Aorta (tissue), 5 donors: Measurements from ENCODE around the gene TUBA1C. TPM values are rescaled to one million over a fixed set of nuclear protein-coding genes. Genes with fewer than 3 reads are reported as not detected.
"Not testable (repeated sequence)": the region's sequence is repeated elsewhere in the genome, so short reads cannot be mapped to it uniquely, and the experiment has no call there.

Experiments
- ATAC-seq: fragments of 200-7000 bp; cut with Tn5 transposase; one replicate; pipeline ENCODE4 v1.9.1; 2022; ENCODE audit warnings: moderate library complexity; ENCODE audit not compliant: low FRiP score
- DNase-seq, 2 donors: peaks; one replicate each; pipeline ENCODE4 v3.0.0-alpha.2; 2020
- H3K27ac ChIP-seq, 2 donors: one replicate each; pipeline ENCODE4 v1.5.1; 2013; ENCODE audit warnings: low read length in 2 of 2, mild to moderate bottlenecking in 2 of 2, moderate library complexity in 2 of 2, control low read depth in 1 of 2, inconsistent platforms in 1 of 2, low read depth in 1 of 2
- H3K27me3 ChIP-seq, 2 donors: one replicate each; pipeline ENCODE4 v1.6.1; 2013; ENCODE audit warnings: control low read depth in 1 of 2, low read length in 1 of 2, mild to moderate bottlenecking in 1 of 2, moderate library complexity in 1 of 2; ENCODE audit not compliant: insufficient read depth in 2 of 2, control insufficient read depth in 1 of 2
- H3K36me3 ChIP-seq, 2 donors: one replicate each; pipeline ENCODE4 v1.6.1; 2013; ENCODE audit warnings: control low read depth in 1 of 2, low read length in 1 of 2, mild to moderate bottlenecking in 1 of 2; ENCODE audit not compliant: insufficient read depth in 2 of 2, control insufficient read depth in 1 of 2
- H3K4me1 ChIP-seq, 2 donors: one replicate each; pipeline ENCODE4 v1.6.1; 2013; ENCODE audit warnings: low read length in 2 of 2, control low read depth in 1 of 2, mild to moderate bottlenecking in 1 of 2, moderate library complexity in 1 of 2; ENCODE audit not compliant: insufficient read depth in 2 of 2, control insufficient read depth in 1 of 2
- H3K4me3 ChIP-seq, 2 donors: one replicate each; pipeline ENCODE4 v1.5.1; 2013; ENCODE audit warnings: low read length in 2 of 2, control low read depth in 1 of 2, mild to moderate bottlenecking in 1 of 2
- H3K9me3 ChIP-seq: one replicate; pipeline ENCODE4 v1.6.1; 2013; ENCODE audit warnings: mild to moderate bottlenecking, low read length; ENCODE audit not compliant: control insufficient read depth
- WGBS, 2 donors: extraction: QIAGEN DNeasy Blood & Tissue Kit; methylation state at CpG; one replicate each; pipeline ENCODE4 v1.1.7; 2013; 5-methylcytosine and 5-hydroxymethylcytosine counted together
- intact Hi-C, 2 donors: fragments of 100-400 bp; cut with DNase I; formaldehyde crosslinking; loops; one replicate each; pipeline versions ENCODE4 v1.14.2 to v1.15.0; 2022
- polyA plus RNA-seq, 2 donors: library from polyadenylated mRNA; stranded (reverse); fragments of 200-250 nt; gene quantifications; one replicate each; pipeline ENCODE4 v1.2.3, GENCODE V29; 2013
- total RNA-seq, 2 donors: library from RNA; stranded (reverse); fragmentation: NEBNext Ultra II Directional; extraction: Animal tissue kit (Norgen Biotek cat#: 25700); gene quantifications; one replicate each; pipeline ENCODE4 v1.2.1, GENCODE V29; 2021
- donor health status: healthy with polysubstance abuse.
- donor health status: Bipolar disorder and iron deficiency.
- donor health status: DM: no; HTN: no; CAD: no.
- donor health status: DM: no; HTN: no; CAD: no.
- donor health status: DM: yes; HTN: yes; CAD: no.

The TUBA1C gene
- total and polyA plus RNA-seq, 4 donors: 89.2 to 191 (median 172) TPM

DNA sequence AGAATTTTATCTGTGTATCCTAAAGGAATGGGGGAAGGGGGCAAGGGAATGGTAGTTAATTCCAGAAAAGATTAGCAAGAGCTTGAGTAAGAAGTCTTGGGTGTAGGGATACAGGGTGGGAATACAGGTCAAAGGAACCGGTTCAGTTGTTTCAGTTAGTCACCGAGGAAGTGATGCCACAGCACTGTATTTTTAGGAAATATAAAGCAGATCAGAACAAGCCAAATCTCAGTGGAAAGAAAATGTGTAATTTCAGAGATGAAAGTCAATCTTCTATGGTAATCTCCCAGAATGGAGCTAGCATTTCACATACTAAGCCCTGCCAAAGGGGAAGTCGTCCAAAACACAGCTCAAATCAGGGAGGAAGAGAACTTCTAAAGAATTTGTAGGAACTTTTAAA is 4.7 kb upstream of the TUBA1C start:
- H3K4me3 ChIP-seq: no peak overlapping the region
- intact Hi-C loops: loop anchor here in 1 of 2 donors (10.0 kb wide), 1 partner anchor 125 kb away; the partner anchor contains the start of gene TUBA1B

DNA sequence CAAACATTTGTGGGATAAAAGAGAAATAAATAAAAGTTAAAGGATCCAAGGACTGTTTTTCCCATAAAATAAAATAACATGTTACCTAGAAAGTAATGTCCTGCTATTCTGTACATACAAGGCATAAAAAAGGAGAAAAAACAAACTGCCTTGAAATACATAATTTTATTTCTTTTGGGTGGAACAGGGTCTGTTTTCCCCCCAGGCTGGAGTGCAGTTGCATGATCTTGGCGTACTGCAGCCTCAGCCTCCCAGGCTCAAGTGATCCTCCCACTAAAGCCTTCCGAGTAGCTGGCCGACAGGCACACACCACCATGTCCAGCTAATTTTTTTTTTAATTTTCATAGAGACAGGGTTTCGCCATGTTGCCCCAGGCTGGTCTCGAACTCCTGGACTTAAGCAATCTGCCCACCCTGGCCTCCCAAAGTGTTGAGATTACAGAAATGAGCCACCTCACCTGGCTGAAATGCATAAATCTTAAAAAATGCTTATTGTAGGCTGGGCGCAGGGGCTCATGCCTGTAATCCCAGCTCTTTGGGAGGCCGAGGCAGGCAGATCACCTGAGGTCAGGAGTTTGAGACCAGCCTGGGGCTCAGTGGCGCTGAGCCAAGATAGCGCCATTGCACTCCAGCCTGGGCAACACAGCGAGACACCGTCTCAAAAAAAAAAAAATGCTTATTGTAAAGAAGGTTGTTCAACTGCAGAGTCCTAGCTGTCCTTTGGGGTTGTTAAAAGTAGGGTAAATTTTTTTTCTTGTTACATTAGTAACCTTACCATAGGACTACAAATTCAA is 4.1 kb upstream of the TUBA1C start:
- Histone ChIP-seq H3K4me3 (no peak overlapping the region), H3K27ac (peak overlapping the region; percentile 37 to 96), H3K9me3 (no peaks in the 10 kb centered on the region), H3K27me3 (no peaks in the 10 kb centered on the region), H3K36me3 (no peaks in the 10 kb centered on the region), H3K4me1 (peaks cover 0 to 4% of the 10 kb centered on the region in 2 donors)
- WGBS, 2 donors: 54 to 55% methylated on average over 11 of the region's 11 CpGs
- intact Hi-C loops: loop anchor here in 1 of 2 donors (10.0 kb wide), 1 partner anchor 126 kb away; the partner anchor contains the start of gene TUBA1B
- no peak for DNase-seq
- no peak for ATAC-seq

More for the DNA sequence above, 4.7 kb upstream of the TUBA1C start:
- WGBS, 2 donors: 0 to 4% methylated on average over 3 of the region's 3 CpGs
- H3K36me3 ChIP-seq: no peaks in the 10 kb centered on the region
- peaks cover 0 to 4% of the 10 kb centered on the region in 2 donors for H3K4me1 ChIP-seq
- no peaks in the 10 kb centered on the region for H3K9me3 ChIP-seq
- ATAC-seq (no peak), DNase-seq (no peak)
- H3K27me3 ChIP-seq: no peaks in the 10 kb centered on the region
- peak overlapping the region in 1 of 2 donors; percentile 96 for H3K27ac ChIP-seq

DNA sequence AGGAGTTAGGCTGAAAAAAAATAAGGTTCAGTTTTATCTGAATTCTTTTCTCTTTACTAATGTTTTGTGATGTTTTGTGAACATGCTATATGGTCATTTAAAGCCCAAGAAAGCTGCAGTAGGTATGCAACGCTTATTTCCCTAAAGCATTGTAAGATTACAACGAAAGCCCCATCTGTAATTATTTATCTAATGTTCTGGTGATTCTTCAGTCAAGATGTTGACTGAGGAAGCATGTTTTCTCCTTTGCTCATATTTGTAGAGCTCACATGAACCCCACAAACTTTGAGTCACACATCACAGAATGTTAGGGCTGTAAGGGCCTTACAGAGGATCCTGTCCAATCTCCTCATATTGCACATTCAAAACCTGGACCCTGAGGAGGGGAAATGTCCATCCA is 3.2 kb upstream of the TUBA1C start:
- H3K9me3 ChIP-seq: no peaks in the 10 kb centered on the region
- intact Hi-C loops: loop anchor here in 1 of 2 donors (10.0 kb wide), 1 partner anchor 127 kb away; the partner anchor contains the start of gene TUBA1B
- H3K4me1 ChIP-seq: peaks cover 0 to 4% of the 10 kb centered on the region in 2 donors
- H3K36me3 ChIP-seq: no peaks in the 10 kb centered on the region
- no peak overlapping the region for H3K27ac ChIP-seq
- 77 to 85% methylated on average over 2 of the region's 2 CpGs for WGBS, 2 donors
- DNase-seq: no peak
- no peak overlapping the region for H3K4me3 ChIP-seq
- H3K27me3 ChIP-seq: no peaks in the 10 kb centered on the region
- ATAC-seq: no peak

DNA sequence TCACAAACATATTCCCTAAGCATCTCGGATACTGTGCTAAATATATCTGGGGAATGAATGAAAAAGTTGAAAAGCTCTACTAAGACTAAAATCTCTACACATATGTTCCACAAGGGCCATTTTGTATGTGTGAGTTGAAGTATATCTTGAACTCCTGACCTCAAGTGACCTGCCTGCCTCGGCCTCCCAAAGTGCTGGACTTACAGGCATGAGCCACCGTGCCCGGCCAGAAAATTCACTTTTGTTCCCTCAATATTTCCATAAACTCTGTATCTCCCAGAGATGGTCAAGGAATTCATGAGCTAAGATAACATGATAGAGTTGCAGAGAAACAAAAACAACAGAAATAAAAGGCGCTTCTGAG is 1.5 kb upstream of the TUBA1C start:
- ATAC-seq (no peak), DNase-seq (no peak)
- H3K4me3 ChIP-seq: no peak overlapping the region
- no peaks in the 10 kb centered on the region for H3K36me3 ChIP-seq
- no peaks in the 10 kb centered on the region for H3K27me3 ChIP-seq
- H3K9me3 ChIP-seq: no peaks in the 10 kb centered on the region
- H3K27ac ChIP-seq: no peak overlapping the region
- H3K4me1 ChIP-seq: peaks cover 0 to 11% of the 10 kb centered on the region in 2 donors
- intact Hi-C loops: loop anchor here in 1 of 2 donors (10.0 kb wide), 1 partner anchor 129 kb away; the partner anchor contains the start of gene TUBA1B
- 68 to 69% methylated on average over 5 of the region's 5 CpGs for WGBS, 2 donors

DNA sequence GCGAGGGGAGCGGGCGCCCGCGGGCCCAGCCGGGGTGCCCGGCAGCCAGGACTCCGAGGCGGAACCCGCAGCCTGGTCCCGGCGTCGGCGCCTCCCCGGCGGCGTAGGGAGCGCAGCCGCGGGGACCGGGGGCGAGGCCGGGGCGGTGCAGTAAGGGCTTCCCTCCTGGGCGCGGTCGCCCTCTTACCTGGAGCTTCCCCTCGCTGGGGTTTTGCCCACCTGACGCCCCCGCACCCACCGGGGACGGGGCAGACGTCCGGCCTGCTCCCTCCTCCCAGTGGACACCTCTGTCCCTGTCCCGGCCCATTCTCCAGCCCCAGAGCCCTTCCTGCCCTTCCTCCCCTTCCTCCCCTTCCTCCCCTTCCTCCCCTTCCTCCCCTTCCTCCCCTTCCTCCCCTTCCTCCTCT is 413 bp upstream of the TUBA1C start:
- H3K4me1 ChIP-seq: peaks cover 0 to 10% of the 10 kb centered on the region in 2 donors
- WGBS, 2 donors: 0 to 1% methylated on average over 12 to 35 of the region's 35 CpGs
- H3K27me3 ChIP-seq: no peaks in the 10 kb centered on the region
- H3K36me3 ChIP-seq: no peaks in the 10 kb centered on the region
- intact Hi-C loops: loop anchor here in 1 of 2 donors (2.0 to 10.0 kb wide), 2 partner anchors 30 to 130 kb away; partner anchors contain the start of gene TUBA1B
- ATAC-seq (peak; percentile 69), DNase-seq (no peak)
- H3K27ac ChIP-seq: peak overlapping the region; percentile 44 to 93
- H3K9me3 ChIP-seq: no peaks in the 10 kb centered on the region
- peak overlapping the region; percentile 63 to 95 for H3K4me3 ChIP-seq

DNA sequence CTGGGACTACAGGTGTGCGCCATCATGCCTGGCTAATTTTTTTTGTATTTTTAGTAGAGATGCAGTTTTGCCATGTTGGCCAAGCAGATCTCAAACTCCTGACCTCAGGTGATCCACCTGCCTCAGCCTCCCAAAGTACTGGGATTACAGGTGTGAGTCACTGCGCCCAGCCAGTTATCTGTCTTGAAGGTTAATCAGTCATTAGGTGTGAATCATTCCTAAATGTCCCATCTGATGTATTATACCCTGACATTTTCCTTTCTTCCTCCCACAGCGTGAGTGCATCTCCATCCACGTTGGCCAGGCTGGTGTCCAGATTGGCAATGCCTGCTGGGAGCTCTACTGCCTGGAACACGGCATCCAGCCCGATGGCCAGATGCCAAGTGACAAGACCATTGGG is 4.3 kb downstream of the TUBA1C start:
- H3K36me3 ChIP-seq: peaks cover 10% of the 10 kb centered on the region in 2 donors
- ATAC-seq, H3K27me3 ChIP-seq, H3K4me1 ChIP-seq, H3K27ac ChIP-seq, H3K4me3 ChIP-seq, H3K9me3 ChIP-seq, DNase-seq: not testable (repeated sequence)
- intact Hi-C loops: loop anchor here in 1 of 2 donors (10.0 kb wide), 1 partner anchor 134 kb away; the partner anchor contains the start of gene TUBA1B
- 49 to 61% methylated on average over 5 to 6 of the region's 6 CpGs for WGBS, 2 donors

DNA sequence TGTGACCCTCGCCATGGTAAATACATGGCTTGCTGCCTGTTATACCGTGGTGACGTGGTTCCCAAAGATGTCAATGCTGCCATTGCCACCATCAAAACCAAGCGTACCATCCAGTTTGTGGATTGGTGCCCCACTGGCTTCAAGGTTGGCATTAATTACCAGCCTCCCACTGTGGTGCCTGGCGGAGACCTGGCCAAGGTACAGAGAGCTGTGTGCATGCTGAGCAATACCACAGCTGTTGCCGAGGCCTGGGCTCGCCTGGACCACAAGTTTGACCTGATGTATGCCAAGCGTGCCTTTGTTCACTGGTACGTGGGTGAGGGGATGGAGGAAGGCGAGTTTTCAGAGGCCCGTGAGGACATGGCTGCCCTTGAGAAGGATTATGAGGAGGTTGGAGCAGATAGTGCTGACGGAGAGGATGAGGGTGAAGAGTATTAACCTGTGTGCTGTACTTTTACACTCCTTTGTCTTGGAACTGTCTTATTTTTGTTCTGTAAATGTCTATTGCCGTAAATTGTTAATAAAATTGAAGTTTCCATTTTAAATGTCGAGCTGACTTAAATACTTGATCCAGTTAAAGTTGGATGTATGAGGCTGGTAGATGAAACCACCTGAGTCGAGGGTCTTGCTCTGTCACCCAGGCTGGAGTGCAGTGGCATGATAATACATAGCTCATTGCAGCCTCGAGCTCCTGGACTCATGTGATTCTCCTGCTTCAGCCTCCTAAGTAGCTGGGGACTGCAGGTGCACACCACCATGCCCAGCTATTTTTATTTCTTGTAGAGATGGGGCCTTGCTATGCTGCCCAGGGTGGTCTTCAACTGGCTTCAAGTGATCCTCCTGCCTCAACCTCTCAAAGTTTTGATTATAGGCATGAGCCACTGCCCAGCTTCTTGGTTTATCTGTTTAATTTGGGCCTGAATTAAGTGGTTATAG is 8.2 kb downstream of the TUBA1C start:
- no peak for ATAC-seq
- Histone ChIP-seq H3K4me1 (no peaks in the 10 kb centered on the region), H3K9me3 (no peaks in the 10 kb centered on the region), H3K4me3 (no peak overlapping the region), H3K36me3 (peaks cover 10% of the 10 kb centered on the region in 2 donors), H3K27ac (no peak overlapping the region), H3K27me3 (no peaks in the 10 kb centered on the region)
- whole genome bisulfite sequencing, 2 donors: 95 to 96% methylated on average over 16 of the region's 16 CpGs
- DNase-seq: peak in 1 of 2 donors; percentile 24
- intact Hi-C loops: no loop called here

DNA sequence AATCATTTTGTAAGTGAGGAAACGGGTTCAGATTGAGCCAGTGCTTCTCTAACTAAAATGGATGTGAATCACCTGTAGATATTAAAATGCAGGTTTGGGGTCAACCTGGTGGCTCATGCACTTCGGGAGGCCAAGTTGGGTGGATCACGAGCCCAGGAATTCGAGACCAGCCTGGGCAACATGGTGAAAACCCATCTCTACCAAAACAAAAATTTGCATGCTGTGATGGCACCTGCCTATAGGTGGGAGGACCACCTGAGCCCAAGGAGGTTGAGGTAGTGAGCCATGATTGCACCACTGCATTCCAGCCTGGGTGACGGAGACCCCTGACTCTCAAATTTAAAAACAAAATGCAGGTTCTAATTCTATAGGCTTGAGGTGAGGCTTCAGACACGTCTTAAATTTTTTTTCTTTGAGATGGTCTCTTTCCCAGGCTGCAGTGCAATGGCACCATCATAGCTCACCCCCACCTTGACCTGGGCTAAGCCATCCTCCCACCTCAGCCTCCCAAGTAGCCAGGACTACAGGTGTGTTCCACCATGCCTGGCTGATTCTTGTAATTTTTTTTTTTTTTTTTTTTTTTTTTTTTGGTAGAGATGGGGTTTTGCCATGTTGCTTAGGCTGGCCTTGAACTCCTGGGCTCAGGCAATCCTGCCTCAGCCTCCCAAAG is 9.0 kb downstream of the TUBA1C start:
- DNase-seq (peak in 1 of 2 donors; percentile 17), ATAC-seq (no peak)
- Histone ChIP-seq H3K4me1 (no peaks in the 10 kb centered on the region), H3K4me3 (no peak overlapping the region), H3K9me3 (no peaks in the 10 kb centered on the region), H3K27me3 (no peaks in the 10 kb centered on the region), H3K36me3 (peaks cover 10% of the 10 kb centered on the region in 2 donors), H3K27ac (no peak overlapping the region)
- WGBS, 2 donors: 91 to 93% methylated on average over 6 of the region's 6 CpGs
- intact Hi-C loops: no loop called here
